H1 (cell line): ENCODE results near the gene LRRK1. TPM values are rescaled to one million over a fixed set of nuclear protein-coding genes. Genes with fewer than 3 reads are reported as not detected.

Source experiments
- CHD7 ChIP-seq: fragments of 300-600 bp; sonication (generic); IDR thresholded peaks from 2 replicates; pipeline ENCODE4 v1.7.1; 2012; ENCODE audit warnings: low read length, moderate library complexity, mild to moderate bottlenecking, inconsistent platforms; ENCODE audit not compliant: insufficient replicate concordance
- CTCF ChIP-seq, 3 experiments: IDR thresholded peaks; 1 replicate in 2 of 3; 2 replicates in 1 of 3; pipeline versions ENCODE4 v1.5.1 to v1.6.1; 2011; ENCODE audit warnings: low read length in 3 of 3, mild to moderate bottlenecking in 3 of 3, inconsistent platforms in 2 of 3, low read depth in 1 of 3, moderate library complexity in 1 of 3; ENCODE audit not compliant: insufficient read depth in 1 of 3; ENCODE audit errors: control extremely low read depth in 1 of 3
- EGR1 ChIP-seq: IDR thresholded peaks from 2 replicates; pipeline ENCODE4 v1.6.1; 2011; ENCODE audit warnings: low read depth, low read length, borderline replicate concordance
- JUN ChIP-seq: IDR thresholded peaks from 2 replicates; pipeline ENCODE4 v1.6.1; 2011; ENCODE audit warnings: low read depth, mild to moderate bottlenecking, improper control_type of control experiment, low read length
- SIRT6 ChIP-seq: IDR thresholded peaks from one replicate; pipeline ENCODE4 v1.7.1; 2012; ENCODE audit warnings: low read length, inconsistent platforms
- USF2 ChIP-seq: IDR thresholded peaks from 2 replicates; pipeline ENCODE4 v1.6.1; 2011; ENCODE audit warnings: low read length, improper control_type of control experiment
- polyA plus RNA-seq, 7 experiments: library from polyadenylated mRNA; depleted of rRNA in 3 of 7; stranded (reverse) in 5 of 7; unstranded in 2 of 7; fragments of >200 nt in 5 of 7; fragments of 200-250 nt in 2 of 7; gene quantifications; 1 replicate in 5 of 7; 2 replicates in 1 of 7; 4 replicates in 1 of 7; pipeline versions ENCODE4 v1.2.1 to v1.2.3, GENCODE V29; 2011 to 2013; ENCODE audit warnings: missing spikeins in 2 of 7, mixed read lengths in 2 of 7
- total RNA-seq: library from RNA; stranded (reverse); fragmentation: NEBNext Ultra II Directional; extraction: Animal tissue kit (Norgen Biotek cat#: 25700); gene quantifications from 2 replicates; pipeline ENCODE4 v1.2.1, GENCODE V29; 2021

LRRK1 gene
- total and polyA plus RNA-seq, 2 of the 8 experiments (the other 6 are each of a cell fraction or from before 2014, with no cell fraction given) = 1.2 to 3.6 TPM

GRCh38 chr15:101006931-101007691, 88.0 kb downstream of the LRRK1 start (continued):
- TF ChIP-seq CHD7 = no peak
- peak; percentile 92; the same call in 1 of the 2 replicates for TF ChIP-seq EGR1
- peak; percentile 92 to 93 (median 93) for TF ChIP-seq CTCF (IDR thresholded peaks at IDR 0.05; ENCODE audit: control extremely low read depth in 1 of 3, insufficient read depth in 1 of 3, low read depth in 1 of 3, low read length in 3 of 3)
- TF ChIP-seq JUN = no peak
- 0 out of 2 replicates have a peak, but pooled peaks have one; percentile 5 for TF ChIP-seq USF2
- TF ChIP-seq SIRT6 = no peak
